Pancreas (tissue), 10 donors: Measurements from ENCODE around the gene CIDEA. TPM values are rescaled to one million over a fixed set of nuclear protein-coding genes. Genes with fewer than 3 reads are reported as not detected.
"Not testable (repeated sequence)": the region's sequence is repeated elsewhere in the genome, so short reads cannot be mapped to it uniquely, and the experiment has no call there.

Source experiments
- ATAC-seq, 4 donors: fragments of 200-7000 bp; cut with Tn5 transposase; one replicate each; pipeline versions ENCODE4 v1.8.0 to v1.9.1; 2020; ENCODE audit warnings: mild to moderate bottlenecking in 4 of 4, moderate library complexity in 4 of 4
- DNase-seq, 6 donors: peaks; one replicate each; pipeline ENCODE4 v3.0.0-alpha.2; 2020
- FAIRE-seq: peaks from 2 replicates; lab custom pipeline; 2012; peaks lifted over from hg19 to GRCh38; lab: Jason Lieb, UNC
- H3K27ac ChIP-seq, 4 donors: fragments of 200-600 bp; sonication (generic); 1 replicate in 3 of 4; 2 replicates in 1 of 4; pipeline versions ENCODE4 v1.5.0 to v1.8.0; 2020
- H3K27me3 ChIP-seq, 4 donors: fragments of 200-600 bp; one replicate each; pipeline ENCODE4 v1.8.0; 2021
- H3K36me3 ChIP-seq, 3 donors: fragments of 200-600 bp; sonication (generic) in 1 of 3; one replicate each; pipeline versions ENCODE4 v1.5.0 to v1.8.0; 2020 to 2021
- H3K4me1 ChIP-seq, 3 donors: fragments of 200-600 bp; one replicate each; pipeline ENCODE4 v1.8.0; 2021
- H3K4me3 ChIP-seq, 4 donors: fragments of 200-600 bp; sonication (generic) in 2 of 4; one replicate each; pipeline versions ENCODE4 v1.5.0 to v1.8.0; 2020 to 2021
- H3K9me3 ChIP-seq, 4 donors: fragments of 200-600 bp; one replicate each; pipeline ENCODE4 v1.8.0; 2021
- CTCF ChIP-seq, 4 donors: fragments of 200-600 bp; sonication (generic) in 3 of 4; IDR thresholded peaks; one replicate each; pipeline versions ENCODE4 v1.5.0 to v1.8.0; 2021; ENCODE audit warnings: antibody characterized with exemption in 4 of 4
- WGBS, 2 donors: extraction: QIAGEN DNeasy Blood & Tissue Kit; methylation state at CpG; one replicate each; pipeline ENCODE4 v1.1.7; 2013; 5-methylcytosine and 5-hydroxymethylcytosine counted together
- intact Hi-C, 3 donors: fragments of 100-400 bp; cut with DNase I; formaldehyde crosslinking; loops; one replicate each; pipeline versions ENCODE4 v1.11.1 to v1.14.2; 2022
- polyA plus RNA-seq, 2 donors: library from polyadenylated mRNA; stranded (reverse); fragments of 200-250 nt; gene quantifications; one replicate each; pipeline ENCODE4 v1.2.3, GENCODE V29; 2013
- total RNA-seq, 6 donors: library from RNA; stranded (reverse); fragmentation: NEBNext Ultra II Directional in 4 of 6; extraction: Animal tissue kit (Norgen Biotek cat#: 25700) in 4 of 6; gene quantifications; one replicate each; pipeline versions ENCODE4 v1.2.1 to v1.2.4, GENCODE V29; 2021 to 2023
- donor health status: healthy with polysubstance abuse.
- donor health status: DM: no; HTN: no; CAD: no; lungs with moderate emphysema.
- donor health status: DM: no; HTN: no; CAD: no.
- donor health status: control.
- donor health status: control.
- donor health status: Bipolar disorder and iron deficiency.
- donor health status: DM: yes; HTN: yes; CAD: no.
- donor health status: DM: no; HTN: no; CAD: no.
- donor health status: DM: no; HTN: no; CAD: no.
- donor health status: DM: yes; HTN: yes; CAD: no.

The CIDEA gene
- total and polyA plus RNA-seq, 8 donors = 0.35 to 3.5 (median 0.64) TPM; not detected in 5

- ATAC-seq (no peak), FAIRE-seq (no peak), DNase-seq (no peak)
- TF ChIP-seq CTCF (IDR thresholded peaks at IDR 0.05) = no peak
- Histone ChIP-seq H3K9me3 (no peaks in the 10 kb centered on the region), H3K27me3 (no peaks in the 10 kb centered on the region), H3K4me3 (no peak overlapping the region), H3K4me1 (no peaks in the 10 kb centered on the region), H3K36me3 (no peaks in the 10 kb centered on the region), H3K27ac (no peak overlapping the region)
- WGBS, 2 donors = 82 to 84% methylated on average over 6 of the region's 6 CpGs
- intact Hi-C loops = loop anchor here in 1 of 3 donors (5.0 kb wide), 1 partner anchor 147 kb away; the partner anchor contains the start of gene ANKRD62
Measured at GRCh38 chr18:12239431-12239830, 14.7 kb upstream of the CIDEA start.

- FAIRE-seq = no peak
- no peak overlapping the region for H3K27ac ChIP-seq
- no peaks in the 10 kb centered on the region for H3K4me1 ChIP-seq
- H3K36me3 ChIP-seq = no peaks in the 10 kb centered on the region
- no peak overlapping the region for H3K4me3 ChIP-seq
- no peaks in the 10 kb centered on the region for H3K27me3 ChIP-seq
- intact Hi-C loops = no loop called here
- no peak for TF ChIP-seq CTCF (IDR thresholded peaks at IDR 0.05)
- no peak for DNase-seq
- WGBS, 2 donors = 88 to 95% methylated on average over 21 of the region's 21 CpGs
- no peak for ATAC-seq
- no peaks in the 10 kb centered on the region for H3K9me3 ChIP-seq
Measured at GRCh38 chr18:12242658-12243260, 11.4 kb upstream of the CIDEA start.

GRCh38 chr18:12243272-12243671 is 10.9 kb upstream of the CIDEA start:
- H3K27ac ChIP-seq, DNase-seq, FAIRE-seq, H3K9me3 ChIP-seq, ATAC-seq, H3K27me3 ChIP-seq, H3K4me3 ChIP-seq, intact Hi-C loops, H3K4me1 ChIP-seq, H3K36me3 ChIP-seq: not testable (repeated sequence)
- 88 to 96% methylated on average over 25 of the region's 25 CpGs for WGBS, 2 donors

DNA sequence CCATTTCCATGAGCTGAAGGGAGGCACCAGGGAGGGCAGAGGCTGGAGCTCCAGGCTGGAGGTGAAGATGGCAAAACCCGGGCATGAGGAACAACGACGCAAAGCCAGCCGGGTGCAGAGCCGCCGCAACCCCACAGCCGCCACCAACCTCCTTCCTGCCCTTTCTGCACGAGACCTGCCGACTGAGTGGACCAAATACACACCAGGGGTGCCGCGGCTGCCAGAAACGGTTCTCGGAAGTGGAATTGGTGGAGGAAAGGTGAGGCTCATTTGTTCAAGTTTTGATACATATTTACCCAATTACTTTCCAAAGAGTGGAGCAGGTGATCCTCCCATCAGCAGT is 8.4 kb upstream of the CIDEA start:
- ATAC-seq (no peak), FAIRE-seq (no peak)
- WGBS, 2 donors = 86 to 92% methylated on average over 13 of the region's 13 CpGs

More for the DNA sequence above, 8.4 kb upstream of the CIDEA start:
- no peak for TF ChIP-seq CTCF (IDR thresholded peaks at IDR 0.05)
- Histone ChIP-seq H3K4me1 (no peaks in the 10 kb centered on the region), H3K9me3 (no peaks in the 10 kb centered on the region), H3K27ac (no peak overlapping the region), H3K27me3 (no peaks in the 10 kb centered on the region), H3K4me3 (no peak overlapping the region), H3K36me3 (no peaks in the 10 kb centered on the region)
- intact Hi-C loops = no loop called here
- no peak for DNase-seq
